NCI-H2029 treated with DMSO at 0.1 percent for 48 hours (cell line): ENCODE results near the gene TM4SF18.

ENCODE experiments used
- DNase-seq: peaks from one replicate; lab custom pipeline; 2025; lab: John Stamatoyannopoulos, UW

The TM4SF18 gene

GRCh38 chr3:149330609-149331331, 2.7 kb downstream of the TM4SF18 start:
- peak; percentile 42 for DNase-seq

GRCh38 chr3:149327156-149327555, 6.3 kb downstream of the TM4SF18 start:
- DNase-seq = no peak

GRCh38 chr3:149325581-149325980, 7.9 kb downstream of the TM4SF18 start:
- no peak for DNase-seq

- no peak for DNase-seq
These were observed 9.1 kb downstream of the TM4SF18 start for GRCh38 chr3:149324332-149324731.

GRCh38 chr3:149321640-149322039, 11.8 kb downstream of the TM4SF18 start:
- no peak for DNase-seq

- no peak for DNase-seq
These were observed 12.3 kb downstream of the TM4SF18 start for GRCh38 chr3:149321136-149321535.

GRCh38 chr3:149319750-149320149, 13.7 kb downstream of the TM4SF18 start:
- no peak for DNase-seq

- DNase-seq = no peak
These were observed 16.4 kb downstream of the TM4SF18 start for GRCh38 chr3:149317072-149317471.

GRCh38 chr3:149316437-149316836, 17.0 kb downstream of the TM4SF18 start:
- DNase-seq = no peak

GRCh38 chr3:149315694-149316093, 17.7 kb downstream of the TM4SF18 start:
- no peak for DNase-seq

- no peak for DNase-seq
These were observed 18.4 kb downstream of the TM4SF18 start for GRCh38 chr3:149314807-149315578.

GRCh38 chr3:149313542-149313941, 19.9 kb downstream of the TM4SF18 start:
- no peak for DNase-seq

- DNase-seq = no peak
These were observed 22.5 kb downstream of the TM4SF18 start for GRCh38 chr3:149310796-149311534.

GRCh38 chr3:149307435-149307783, 26.0 kb downstream of the TM4SF18 start:
- no peak for DNase-seq

- no peak for DNase-seq
These were observed 26.5 kb downstream of the TM4SF18 start for GRCh38 chr3:149306751-149307434.

- no peak for DNase-seq
These were observed 28.1 kb downstream of the TM4SF18 start for GRCh38 chr3:149305376-149305775.

- DNase-seq = peak; percentile 28
These were observed 33.3 kb downstream of the TM4SF18 start for GRCh38 chr3:149299938-149300801.

GRCh38 chr3:149296972-149297371, 36.5 kb downstream of the TM4SF18 start:
- no peak for DNase-seq

GRCh38 chr3:149292666-149293065, 40.8 kb downstream of the TM4SF18 start:
- DNase-seq = no peak

- DNase-seq = no peak
These were observed 42.3 kb downstream of the TM4SF18 start for GRCh38 chr3:149291178-149291577.

GRCh38 chr3:149288655-149289054, 44.8 kb downstream of the TM4SF18 start:
- DNase-seq = no peak
